ENCODE measurements around the gene CLIC5. TPM values are rescaled to one million over a fixed set of nuclear protein-coding genes. Genes with fewer than 3 reads are reported as not detected.

Gene CLIC5
- total RNA-seq, 1 donor from 2014 or later = 5.2 TPM

DNA sequence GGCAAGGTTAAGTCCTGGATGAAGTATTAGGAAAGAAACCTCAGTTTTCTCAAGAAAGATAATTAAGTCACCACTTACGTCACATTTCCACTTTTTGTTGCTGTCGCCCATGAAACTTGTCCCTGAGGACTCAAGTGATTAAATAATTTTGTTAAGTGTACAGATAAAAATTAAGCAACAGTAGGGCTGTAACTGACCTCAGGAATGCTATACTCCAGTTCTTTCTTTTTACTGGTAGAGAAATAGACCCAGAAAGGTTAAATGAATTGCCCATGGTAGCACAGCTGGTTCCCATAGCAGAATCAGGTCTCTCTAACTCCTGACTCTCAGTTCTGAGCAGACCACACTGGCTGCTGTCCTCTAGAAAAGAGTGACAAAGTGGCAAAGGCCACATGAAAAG lies 54.5 kb downstream of the CLIC5 start:
- TF ChIP-seq, protein P1, sequence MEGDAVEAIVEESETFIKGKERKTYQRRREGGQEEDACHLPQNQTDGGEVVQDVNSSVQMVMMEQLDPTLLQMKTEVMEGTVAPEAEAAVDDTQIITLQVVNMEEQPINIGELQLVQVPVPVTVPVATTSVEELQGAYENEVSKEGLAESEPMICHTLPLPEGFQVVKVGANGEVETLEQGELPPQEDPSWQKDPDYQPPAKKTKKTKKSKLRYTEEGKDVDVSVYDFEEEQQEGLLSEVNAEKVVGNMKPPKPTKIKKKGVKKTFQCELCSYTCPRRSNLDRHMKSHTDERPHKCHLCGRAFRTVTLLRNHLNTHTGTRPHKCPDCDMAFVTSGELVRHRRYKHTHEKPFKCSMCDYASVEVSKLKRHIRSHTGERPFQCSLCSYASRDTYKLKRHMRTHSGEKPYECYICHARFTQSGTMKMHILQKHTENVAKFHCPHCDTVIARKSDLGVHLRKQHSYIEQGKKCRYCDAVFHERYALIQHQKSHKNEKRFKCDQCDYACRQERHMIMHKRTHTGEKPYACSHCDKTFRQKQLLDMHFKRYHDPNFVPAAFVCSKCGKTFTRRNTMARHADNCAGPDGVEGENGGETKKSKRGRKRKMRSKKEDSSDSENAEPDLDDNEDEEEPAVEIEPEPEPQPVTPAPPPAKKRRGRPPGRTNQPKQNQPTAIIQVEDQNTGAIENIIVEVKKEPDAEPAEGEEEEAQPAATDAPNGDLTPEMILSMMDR (conservative IDR thresholded peaks at IDR 0.05; ENCODE audit: low read depth, low read length) = no peak
- H3K4me3 ChIP-seq (ENCODE audit: low read depth, low read length) = no peak overlapping the region
- no peak for DNase-seq (ENCODE audit: low read depth)

DNA sequence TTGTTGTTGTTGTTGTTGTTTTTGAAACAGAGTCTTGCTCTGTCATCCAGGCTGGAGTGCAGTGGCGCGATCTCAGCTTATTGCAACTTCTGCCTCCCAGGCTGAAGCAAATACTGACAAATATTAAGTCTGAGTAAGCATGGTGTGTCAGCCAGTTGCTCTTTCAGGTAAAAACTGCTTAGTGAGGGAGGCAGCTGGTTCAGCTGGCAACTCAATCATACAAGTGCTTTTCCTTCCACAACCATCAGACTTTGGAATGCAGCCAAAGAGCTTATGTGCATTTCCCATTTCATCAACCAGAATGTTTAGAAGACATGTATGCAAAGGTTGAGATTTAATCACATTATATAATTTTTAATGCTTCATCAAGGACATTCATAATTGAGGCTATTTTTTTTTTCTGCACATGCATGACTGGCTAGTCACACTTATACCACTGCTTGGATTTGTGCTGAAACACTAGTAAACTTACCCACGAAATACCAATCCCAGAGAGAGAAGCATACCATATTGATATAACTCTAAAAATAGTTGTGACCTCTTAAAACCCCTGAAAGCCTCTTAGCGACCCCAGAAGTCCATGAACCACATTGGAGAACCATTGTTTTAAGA lies 56.0 kb downstream of the CLIC5 start:
- TF ChIP-seq, protein P1 (conservative IDR thresholded peaks at IDR 0.05; ENCODE audit: low read depth, low read length) = no peak
- no peak for DNase-seq (ENCODE audit: low read depth)

DNA sequence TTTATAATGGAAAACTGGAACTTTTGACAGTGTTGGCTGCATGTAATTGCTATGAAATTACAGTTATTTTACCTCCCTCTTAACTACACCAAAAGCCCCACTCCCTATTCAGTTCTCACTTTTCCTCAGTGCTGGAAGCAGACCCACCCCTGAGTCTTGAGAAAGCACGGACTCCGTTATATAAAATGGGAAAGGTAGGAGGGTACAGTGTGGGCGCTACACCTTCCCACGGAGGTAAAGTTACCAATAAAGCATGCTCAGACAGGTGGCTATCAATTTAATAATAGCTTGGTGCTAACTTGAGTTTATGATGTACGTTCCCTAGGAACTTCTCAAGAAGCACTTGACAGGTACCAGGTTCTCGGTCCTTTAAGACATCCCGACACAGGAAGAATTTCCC lies 59.0 kb downstream of the CLIC5 start:
- no peak for DNase-seq (ENCODE audit: low read depth)
- no peak overlapping the region for H3K4me3 ChIP-seq (ENCODE audit: low read depth, low read length)
- TF ChIP-seq, protein P1 (conservative IDR thresholded peaks at IDR 0.05; ENCODE audit: low read depth, low read length) = no peak

More for the DNA sequence above, 56.0 kb downstream of the CLIC5 start:
- H3K4me3 ChIP-seq (ENCODE audit: low read depth, low read length) = no peak overlapping the region

DNA sequence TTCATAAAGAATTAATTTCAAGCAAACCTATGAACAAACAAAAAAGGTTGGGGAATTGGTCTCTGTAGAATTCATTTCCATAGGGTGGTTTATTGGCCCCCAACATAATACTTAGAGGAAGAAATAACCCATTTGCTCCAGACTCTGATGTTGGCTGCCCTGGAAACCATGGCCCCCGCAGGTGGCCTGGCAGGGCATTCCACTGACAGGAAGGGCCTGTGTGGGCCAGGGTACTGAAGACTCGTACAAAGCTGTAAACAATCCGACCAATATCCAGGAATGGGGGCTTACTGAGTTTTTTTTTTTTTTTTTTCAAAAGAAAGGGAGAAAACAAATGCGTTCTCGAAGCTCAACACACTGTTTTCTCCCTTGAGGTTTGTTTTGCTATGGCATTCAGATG lies 59.5 kb downstream of the CLIC5 start:
- no peak overlapping the region for H3K4me3 ChIP-seq (ENCODE audit: low read depth, low read length)
- TF ChIP-seq, protein P1 (conservative IDR thresholded peaks at IDR 0.05; ENCODE audit: low read depth, low read length) = no peak

DNA sequence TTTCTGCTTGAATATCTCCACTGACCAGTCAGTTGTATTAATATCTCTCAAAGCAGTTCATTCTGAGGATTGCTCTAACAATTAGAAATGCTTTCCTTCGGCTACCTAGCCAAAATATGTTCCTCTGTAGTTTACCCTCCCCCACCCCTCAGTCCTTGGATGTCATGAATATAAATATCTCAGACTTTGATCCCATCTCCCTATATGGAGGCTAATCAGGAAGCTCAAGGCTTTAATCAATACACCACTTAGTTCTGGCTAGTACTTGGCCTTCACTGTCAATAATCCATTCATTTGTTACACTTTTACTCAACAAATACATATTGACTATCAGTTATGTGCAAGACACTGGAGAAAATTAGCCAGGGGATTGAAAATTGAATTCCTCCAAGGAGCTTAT lies 60.1 kb downstream of the CLIC5 start:
- H3K4me3 ChIP-seq (ENCODE audit: low read depth, low read length) = no peak overlapping the region
- TF ChIP-seq, protein P1 (conservative IDR thresholded peaks at IDR 0.05; ENCODE audit: low read depth, low read length) = no peak
- DNase-seq (ENCODE audit: low read depth) = no peak

More for the DNA sequence above, 59.5 kb downstream of the CLIC5 start:
- DNase-seq (ENCODE audit: low read depth) = no peak

DNA sequence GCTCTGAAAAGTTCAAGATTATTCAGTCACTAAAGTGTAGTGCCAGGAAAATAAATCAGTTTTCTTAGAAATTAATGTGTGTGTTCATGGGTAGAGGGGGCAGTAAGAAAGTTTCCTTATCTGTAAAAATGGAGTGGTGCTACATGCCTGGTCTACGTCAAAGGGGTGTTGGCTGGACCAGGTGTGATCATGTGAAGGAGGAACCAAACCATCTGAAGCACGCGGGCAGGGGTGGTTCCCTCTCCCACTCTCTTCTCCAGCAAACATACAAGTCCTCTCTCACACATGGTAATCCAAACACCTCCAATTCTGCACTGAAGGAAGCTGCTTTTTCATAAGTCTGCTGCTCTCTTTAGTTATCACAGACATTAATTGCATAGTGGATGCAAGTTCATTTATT lies 63.1 kb downstream of the CLIC5 start:
- no peak for DNase-seq (ENCODE audit: low read depth)
- no peak overlapping the region for H3K4me3 ChIP-seq (ENCODE audit: low read depth, low read length)
- TF ChIP-seq, protein P1 (conservative IDR thresholded peaks at IDR 0.05; ENCODE audit: low read depth, low read length) = no peak

DNA sequence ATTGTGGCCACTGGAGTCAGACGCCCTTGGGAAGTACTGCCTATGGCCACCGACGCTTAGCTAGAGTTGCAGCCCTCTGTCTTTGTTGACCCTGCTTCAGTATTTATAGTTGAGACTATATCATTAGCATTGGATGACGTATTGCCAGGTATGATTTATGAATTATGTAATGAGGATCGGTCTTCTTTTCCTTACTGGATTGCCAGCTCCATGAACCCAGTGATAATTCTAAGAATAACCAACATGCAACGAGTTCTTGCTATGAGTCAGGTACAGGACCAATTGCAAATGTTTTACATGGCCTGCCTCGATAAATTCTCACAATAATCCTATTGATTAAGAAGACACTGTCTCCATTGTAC lies 63.5 kb downstream of the CLIC5 start:
- TF ChIP-seq, protein P1 (conservative IDR thresholded peaks at IDR 0.05; ENCODE audit: low read depth, low read length) = no peak
- H3K4me3 ChIP-seq (ENCODE audit: low read depth, low read length) = no peak overlapping the region
- DNase-seq (ENCODE audit: low read depth) = no peak
